SK-N-SH (cell line): ENCODE measurements around the gene INPPL1. TPM values are rescaled to one million over a fixed set of nuclear protein-coding genes. Genes with fewer than 3 reads are reported as not detected.

ENCODE experiments used
- CTCF ChIA-PET: fragments of 300-600, 350-600 bp; formaldehyde crosslinking; extraction: SDS; loops from one replicate; lab custom pipeline; 2021; lab: Yijun Ruan, JAX
- POLR2A ChIA-PET: fragments of 350-600 bp; sonication (Branson Sonifier 250); formaldehyde crosslinking; extraction: SDS; loops from one replicate; lab custom pipeline; 2020; ENCODE audit warnings: antibody characterized with exemption, inconsistent platforms; lab: Yijun Ruan, JAX
- DNase-seq: peaks from one replicate; pipeline ENCODE4 v3.0.0; 2012
- H2AFZ ChIP-seq: fragments of 200-600 bp; sonication (generic); 2 replicates; pipeline ENCODE4 v1.8.1; 2016; ENCODE audit warnings: antibody characterized with exemption, mild to moderate bottlenecking, low read depth
- H3F3A ChIP-seq: fragments of 200-600 bp; sonication (generic); replicated peaks from 2 replicates; pipeline ENCODE3; 2016; ENCODE audit warnings: antibody characterized with exemption, mild to moderate bottlenecking; ENCODE audit not compliant: insufficient read depth
- H3K27ac ChIP-seq, 2 experiments: fragments of 200-500 bp in 1 of 2; fragments of 200-600 bp in 1 of 2; sonication (Bioruptor generic) in 1 of 2; sonication (generic), shearing (Covaris generic) in 1 of 2; 2 replicates each; pipeline versions ENCODE4 v1.5.1 to v1.6.1; 2014 to 2016; ENCODE audit warnings: low read depth in 2 of 2, inconsistent platforms in 1 of 2, low read length in 1 of 2, mild to moderate bottlenecking in 1 of 2, mixed read lengths in 1 of 2
- H3K27me3 ChIP-seq: fragments of 200-600 bp; sonication (generic), shearing (Covaris generic); 2 replicates; pipeline ENCODE4 v1.6.1; 2016; ENCODE audit warnings: mixed run types; ENCODE audit not compliant: insufficient read depth
- H3K36me3 ChIP-seq, 2 experiments: fragments of 200-500 bp in 1 of 2; fragments of 200-600 bp in 1 of 2; sonication (Bioruptor generic) in 1 of 2; sonication (generic) in 1 of 2; replicated peaks in 1 of 2; 2 replicates each; pipeline versions ENCODE3 to v1.5.1; 2014 to 2016; ENCODE audit warnings: low read length in 1 of 2, mild to moderate bottlenecking in 1 of 2; ENCODE audit not compliant: insufficient read depth in 2 of 2, control insufficient read depth in 1 of 2
- H3K4me1 ChIP-seq, 2 experiments: fragments of 200-500 bp in 1 of 2; fragments of 200-600 bp in 1 of 2; sonication (Bioruptor generic) in 1 of 2; sonication (generic), shearing (Covaris generic) in 1 of 2; 2 replicates each; pipeline versions ENCODE4 v1.5.1 to v1.6.1; 2014 to 2016; ENCODE audit warnings: low read depth in 1 of 2, low read length in 1 of 2, mixed run types in 1 of 2; ENCODE audit not compliant: insufficient read depth in 2 of 2, control insufficient read depth in 1 of 2
- H3K4me2 ChIP-seq: fragments of 200-600 bp; sonication (generic), shearing (Covaris generic); 2 replicates; pipeline ENCODE4 v1.6.1; 2017; ENCODE audit warnings: mixed run types
- H3K4me3 ChIP-seq, 2 experiments: fragments of 200-500 bp in 1 of 2; fragments of 200-600 bp in 1 of 2; sonication (Bioruptor generic) in 1 of 2; sonication (generic), shearing (Covaris generic) in 1 of 2; 2 replicates each; pipeline versions ENCODE4 v1.5.1 to v1.8.1; 2014 to 2016; ENCODE audit warnings: low read depth in 2 of 2, inconsistent platforms in 1 of 2, low read length in 1 of 2, mild to moderate bottlenecking in 1 of 2, mixed read lengths in 1 of 2, moderate library complexity in 1 of 2
- H3K79me2 ChIP-seq: fragments of 200-600 bp; sonication (generic); 2 replicates; pipeline ENCODE4 v1.8.1; 2017; ENCODE audit warnings: mild to moderate bottlenecking; ENCODE audit not compliant: insufficient read depth
- H3K9ac ChIP-seq: fragments of 200-600 bp; sonication (generic); 2 replicates; pipeline ENCODE4 v1.6.1; 2017; ENCODE audit warnings: mixed run types
- H3K9me2 ChIP-seq: fragments of 200-600 bp; sonication (generic); 2 replicates; pipeline ENCODE4 v1.6.1; 2017; ENCODE audit warnings: mixed run types
- H3K9me3 ChIP-seq: fragments of 200-600 bp; sonication (generic); 2 replicates; pipeline ENCODE4 v1.6.1; 2017; ENCODE audit warnings: mixed run types, mild to moderate bottlenecking, moderate library complexity
- H4K20me1 ChIP-seq: fragments of 200-600 bp; sonication (generic); 2 replicates; pipeline ENCODE4 v1.6.1; 2017; ENCODE audit warnings: mild to moderate bottlenecking, mixed run types; ENCODE audit not compliant: insufficient read depth
- CHD2 ChIP-seq: fragments of 150-350 bp; IDR thresholded peaks from 2 replicates; pipeline ENCODE4 v1.6.1; 2018; ENCODE audit warnings: low read length; ENCODE audit not compliant: partially characterized antibody
- FOSL2 ChIP-seq: IDR thresholded peaks from 2 replicates; pipeline ENCODE4 v1.4.0; 2012; ENCODE audit warnings: low read depth, mild to moderate bottlenecking, moderate library complexity, borderline replicate concordance
- GABPA ChIP-seq: IDR thresholded peaks from 2 replicates; pipeline ENCODE4 v1.4.0; 2012; ENCODE audit warnings: low read depth, mild to moderate bottlenecking
- MAX ChIP-seq: IDR thresholded peaks from 2 replicates; pipeline ENCODE4 v1.4.0; 2012; ENCODE audit warnings: low read depth
- MEF2A ChIP-seq: IDR thresholded peaks from 2 replicates; pipeline ENCODE4 v1.4.0; 2012; ENCODE audit warnings: low read depth, borderline replicate concordance
- MXI1 ChIP-seq: IDR thresholded peaks from 2 replicates; pipeline ENCODE4 v1.6.1; 2012; ENCODE audit warnings: mild to moderate bottlenecking, low read depth, low read length, improper control_type of control experiment
- NFIC ChIP-seq: IDR thresholded peaks from 2 replicates; pipeline ENCODE4 v1.4.0; 2012; ENCODE audit warnings: borderline replicate concordance
- PBX3 ChIP-seq: IDR thresholded peaks from 2 replicates; pipeline ENCODE4; 2012
- SMC3 ChIP-seq: IDR thresholded peaks from 2 replicates; pipeline ENCODE4 v1.6.1; 2012; ENCODE audit warnings: low read depth, low read length, improper control_type of control experiment
- TEAD4 ChIP-seq: IDR thresholded peaks from 2 replicates; pipeline ENCODE4 v1.4.0; 2012; ENCODE audit warnings: mild to moderate bottlenecking, borderline replicate concordance; ENCODE audit not compliant: insufficient read depth
- YY1 ChIP-seq: IDR thresholded peaks from 2 replicates; pipeline ENCODE4 v1.4.0; 2012; ENCODE audit warnings: low read depth, mild to moderate bottlenecking
- ZBTB33 ChIP-seq: IDR thresholded peaks from 2 replicates; pipeline ENCODE4 v1.4.0; 2012; ENCODE audit warnings: low read depth, borderline replicate concordance
- WGBS: methylation state at CpG from one replicate; pipeline ENCODE4 v1.1.6; 2017; ENCODE audit warnings: low lambda C conversion rate; 5-methylcytosine and 5-hydroxymethylcytosine counted together
- polyA plus RNA-seq, 3 experiments: library from polyadenylated mRNA; depleted of rRNA; stranded (reverse); fragments of >200 nt; gene quantifications; 2 replicates each; pipeline ENCODE4 v1.2.3, GENCODE V29; 2012
- TF ChIP-seq, protein P1 (sequence below): fragments of 150-350 bp; IDR thresholded peaks from 2 replicates; pipeline ENCODE4 v1.6.1; 2017; ENCODE audit warnings: antibody characterized with exemption, low read length, low read depth, borderline replicate concordance

The INPPL1 gene
- polyA plus RNA-seq, 1 of the 3 experiments (the other 2 are of a cell fraction) = 123 TPM

DNA sequence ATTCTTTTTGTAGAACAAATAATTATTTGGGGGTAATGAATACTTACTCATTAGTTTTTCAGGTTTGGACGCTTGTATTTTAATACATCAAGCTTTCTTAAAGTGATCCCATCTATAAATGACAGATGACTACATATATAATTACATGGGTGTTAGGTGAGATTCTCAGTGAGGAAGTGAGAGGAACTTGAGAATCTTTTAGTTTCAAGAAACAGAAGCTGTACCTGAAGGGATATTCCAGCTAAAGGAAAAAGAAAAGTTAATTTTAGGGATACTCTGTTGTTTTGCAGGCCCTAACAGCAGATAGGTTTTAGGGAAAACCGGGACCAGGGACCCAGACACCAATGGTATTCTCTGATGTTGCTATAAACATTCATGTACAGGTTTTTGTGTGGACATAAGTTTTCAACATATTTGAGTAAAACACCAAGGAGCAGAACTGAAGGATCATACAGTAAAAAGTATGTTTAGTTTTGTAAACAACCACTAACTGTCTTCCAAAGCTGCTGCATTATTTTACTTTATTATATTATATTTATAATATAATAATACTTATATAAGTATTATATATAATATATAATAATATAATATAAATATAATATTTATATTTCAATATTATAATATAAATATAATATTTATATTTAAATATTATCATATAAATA, 43.5 kb downstream of the INPPL1 start:
- H3K27ac ChIP-seq = no peak overlapping the region
- no peaks in the 10 kb centered on the region for H3K9me2 ChIP-seq
- no peak overlapping the region for H3K9ac ChIP-seq
- peak overlapping the region; percentile 31; the same call in 1 of the 2 replicates for H2AFZ ChIP-seq
- 89% methylated on average over 2 of the region's 2 CpGs for WGBS
- no peaks in the 10 kb centered on the region for H3K9me3 ChIP-seq
- CTCF ChIA-PET = interaction anchor here (1.3 to 1.5 kb wide), 2 partner anchors 13 to 203 kb away, joined by 3 read pairs; no protein-coding TSS in a partner anchor
- no peaks in the 10 kb centered on the region for H3F3A ChIP-seq
- no peaks in the 10 kb centered on the region; a peak in 1 of 4 replicates for H3K4me1 ChIP-seq
- H4K20me1 ChIP-seq = no peaks in the 10 kb centered on the region
- no peaks in the 10 kb centered on the region for H3K27me3 ChIP-seq
- H3K79me2 ChIP-seq = no peaks in the 10 kb centered on the region
- no peak for TF ChIP-seq PBX3
- no peak for TF ChIP-seq MAX
- no peak for TF ChIP-seq CHD2
- no peak for TF ChIP-seq FOSL2
- no peak for TF ChIP-seq MEF2A
- no peak for TF ChIP-seq SMC3
- no peak for TF ChIP-seq GABPA
- TF ChIP-seq ZBTB33 = no peak
- TF ChIP-seq, protein P1, sequence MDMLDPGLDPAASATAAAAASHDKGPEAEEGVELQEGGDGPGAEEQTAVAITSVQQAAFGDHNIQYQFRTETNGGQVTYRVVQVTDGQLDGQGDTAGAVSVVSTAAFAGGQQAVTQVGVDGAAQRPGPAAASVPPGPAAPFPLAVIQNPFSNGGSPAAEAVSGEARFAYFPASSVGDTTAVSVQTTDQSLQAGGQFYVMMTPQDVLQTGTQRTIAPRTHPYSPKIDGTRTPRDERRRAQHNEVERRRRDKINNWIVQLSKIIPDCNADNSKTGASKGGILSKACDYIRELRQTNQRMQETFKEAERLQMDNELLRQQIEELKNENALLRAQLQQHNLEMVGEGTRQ = no peak
- no peak for TF ChIP-seq TEAD4
- no peak for TF ChIP-seq NFIC
- no peak for TF ChIP-seq MXI1
- TF ChIP-seq, all 33 proteins: peak for 0
- Histone ChIP-seq H3K4me2 (no peak overlapping the region), H3K4me3 (no peak overlapping the region), H3K36me3 (no peaks in the 10 kb centered on the region)
- POLR2A ChIA-PET = interaction anchor here (0.6 to 2.3 kb wide), 2 partner anchors 24 to 25 kb away, joined by 3 to 9 read pairs; partner anchors contain the start of gene PHOX2A
- no peak for DNase-seq

- no peak for DNase-seq
- no peaks in the 10 kb centered on the region for H3K4me1 ChIP-seq
- H3K9ac ChIP-seq = no peak overlapping the region
- no peaks in the 10 kb centered on the region for H3K36me3 ChIP-seq
- H3K4me3 ChIP-seq = no peak overlapping the region
- H3K9me2 ChIP-seq = no peaks in the 10 kb centered on the region
- ChIA-PET POLR2A (no interaction called here), CTCF (no interaction called here)
- no peak for TF ChIP-seq YY1
- no peaks in the 10 kb centered on the region for H3K79me2 ChIP-seq
- no peak overlapping the region for H3K27ac ChIP-seq
- no peak overlapping the region for H3K4me2 ChIP-seq
- no peaks in the 10 kb centered on the region for H3K9me3 ChIP-seq
- H3F3A ChIP-seq = no peaks in the 10 kb centered on the region
- H2AFZ ChIP-seq = no peak overlapping the region
- WGBS = 82% methylated on average over 1 of the region's 1 CpG
- no peaks in the 10 kb centered on the region for H3K27me3 ChIP-seq
- no peaks in the 10 kb centered on the region for H4K20me1 ChIP-seq
Measured at GRCh38 chr11:72271980-72272379, 47.4 kb downstream of the INPPL1 start.
